H54 (cell line): ENCODE results near the gene EIF1AX.

Experiments used
- DNase-seq: peaks from one replicate; pipeline ENCODE4 v3.0.0; 2011; ENCODE audit warnings: low spot score, mixed read lengths; ENCODE audit not compliant: insufficient read length
- FAIRE-seq: peaks from 3 replicates; lab custom pipeline; 2011; peaks lifted over from hg19 to GRCh38; lab: Jason Lieb, UNC
- POLR2A ChIP-seq: IDR thresholded peaks from 2 replicates; pipeline ENCODE4 v1.6.1; 2011; ENCODE audit warnings: low read depth, mild to moderate bottlenecking, low read length

EIF1AX gene

DNA sequence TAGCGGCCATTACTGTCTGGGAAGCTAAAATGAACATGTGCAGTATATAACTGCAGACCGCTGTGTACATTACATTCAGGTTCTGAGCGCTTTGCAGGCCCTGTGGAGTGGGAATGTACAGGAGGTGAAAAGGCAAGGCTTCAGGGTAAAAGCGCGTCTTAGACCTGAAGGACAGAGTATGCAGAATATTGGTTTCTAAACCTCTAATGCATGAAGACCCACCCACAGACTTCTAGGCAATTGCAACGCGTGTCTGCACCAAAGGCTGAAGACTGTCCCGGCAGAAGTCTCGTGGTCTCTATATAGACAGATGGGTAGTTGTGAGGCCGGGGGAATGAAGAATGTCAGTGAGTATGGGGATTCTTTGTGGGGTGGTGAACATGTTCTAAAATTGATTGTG, 30.4 kb downstream of the EIF1AX start:
- DNase-seq = no peak
- no peak for FAIRE-seq
- TF ChIP-seq POLR2A = no peak

DNA sequence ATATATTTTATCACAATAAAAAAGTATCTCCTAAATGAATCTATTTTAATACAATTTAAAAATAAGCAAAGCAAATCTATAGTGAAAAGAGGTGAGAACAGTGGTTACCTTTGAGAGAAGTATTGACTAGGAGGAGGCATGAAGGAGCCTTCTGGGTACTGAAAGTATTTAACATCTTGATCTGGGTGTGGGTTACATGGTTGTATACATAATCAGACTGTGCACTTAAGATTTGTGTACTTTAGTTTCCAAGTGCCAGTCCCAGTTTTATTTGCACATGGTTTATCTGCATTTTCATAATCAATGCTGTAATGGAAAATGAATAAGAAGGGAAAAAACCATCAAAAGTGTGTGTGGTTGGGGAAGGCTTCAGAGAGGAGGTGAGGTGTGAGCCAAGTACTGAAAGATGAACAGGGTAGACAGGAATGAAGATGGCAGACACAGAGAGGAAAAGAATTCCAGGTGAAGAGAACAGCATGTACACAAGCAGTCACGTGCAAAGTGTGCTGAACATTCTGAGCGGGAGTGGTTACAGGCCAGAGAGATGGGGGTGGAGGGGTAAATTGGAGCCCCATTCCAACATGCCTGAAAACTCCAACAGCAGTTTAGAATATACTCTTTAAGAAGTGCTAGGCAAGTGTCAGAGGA, 39.6 kb downstream of the EIF1AX start:
- TF ChIP-seq POLR2A = no peak
- no peak for FAIRE-seq

DNA sequence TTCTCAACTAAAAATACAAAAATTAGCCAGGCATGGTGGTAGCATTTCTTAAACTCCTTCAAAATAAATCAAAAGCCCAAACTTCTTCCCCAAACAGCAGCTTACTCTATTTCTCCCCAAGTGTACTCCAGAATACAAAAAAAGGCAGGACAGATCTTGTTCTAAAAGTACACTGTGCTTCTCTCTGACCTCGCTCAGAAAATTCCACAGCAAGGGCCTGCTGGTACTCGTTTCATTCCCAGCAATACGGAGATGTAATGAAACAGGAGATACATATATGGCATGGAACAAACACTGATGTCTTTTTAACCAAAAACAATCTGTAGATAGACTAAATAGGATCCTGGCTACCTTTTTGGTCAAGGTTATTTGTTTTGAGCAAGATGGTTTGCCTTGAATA, 50.1 kb downstream of the EIF1AX start:
- TF ChIP-seq POLR2A = no peak
- DNase-seq (no peak), FAIRE-seq (no peak)

More for the DNA sequence above, 39.6 kb downstream of the EIF1AX start:
- no peak for DNase-seq

GRCh38 chrX:20089845-20090244, 51.8 kb downstream of the EIF1AX start:
- no peak for TF ChIP-seq POLR2A
- FAIRE-seq (no peak), DNase-seq (no peak)

- no peak for DNase-seq
- no peak for FAIRE-seq
- TF ChIP-seq POLR2A = no peak
Measured at GRCh38 chrX:20080277-20080676, 61.4 kb downstream of the EIF1AX start.
